T-helper 1 cell (primary cell): ENCODE measurements around the gene FLNA.
"Not testable (repeated sequence)": the region's sequence is repeated elsewhere in the genome, so short reads cannot be mapped to it uniquely, and the experiment has no call there.

ENCODE experiments used
- DNase-seq, 5 donors: peaks; one replicate each; pipeline ENCODE4 v3.0.0-alpha.2; 2012 to 2020

The FLNA gene

DNA sequence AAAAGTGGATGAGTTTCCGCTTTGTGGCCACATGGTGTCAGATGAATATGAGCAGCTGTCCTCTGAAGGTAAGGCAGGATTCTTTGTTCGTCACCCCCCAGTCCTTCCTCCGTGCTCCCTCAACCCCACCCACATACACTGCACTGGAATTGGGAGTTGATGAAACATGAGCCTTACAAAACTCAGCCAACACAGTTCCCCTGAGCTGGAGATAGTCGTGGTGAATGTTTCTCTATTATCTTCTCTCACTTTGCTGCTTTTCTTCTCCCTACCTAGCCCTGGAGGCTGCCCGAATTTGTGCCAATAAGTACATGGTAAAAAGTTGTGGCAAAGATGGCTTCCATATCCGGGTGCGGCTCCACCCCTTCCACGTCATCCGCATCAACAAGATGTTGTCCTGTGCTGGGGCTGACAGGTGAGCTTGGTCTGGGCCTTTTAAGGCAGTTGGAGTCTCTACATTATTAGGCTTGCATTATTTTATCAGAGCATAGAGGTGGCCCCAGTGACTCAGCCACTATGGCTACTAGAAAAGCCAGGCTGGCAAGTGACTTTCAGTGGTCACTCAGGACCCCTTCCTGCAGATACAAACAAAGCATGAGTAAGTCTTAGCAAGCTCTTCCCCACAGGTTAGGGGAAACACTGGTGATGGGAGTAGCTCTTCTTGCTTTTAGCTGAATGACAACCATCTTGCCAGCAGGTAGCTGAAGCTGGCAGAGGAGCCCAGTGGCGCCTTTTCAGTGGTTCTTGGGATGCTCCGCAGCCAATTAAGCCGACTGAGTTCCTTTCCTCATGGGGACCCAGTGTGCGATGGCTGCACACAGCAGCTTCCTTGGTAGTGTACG, 25.3 kb upstream of the FLNA start:
- peak in 1 of 5 donors; percentile 14 for DNase-seq

DNA sequence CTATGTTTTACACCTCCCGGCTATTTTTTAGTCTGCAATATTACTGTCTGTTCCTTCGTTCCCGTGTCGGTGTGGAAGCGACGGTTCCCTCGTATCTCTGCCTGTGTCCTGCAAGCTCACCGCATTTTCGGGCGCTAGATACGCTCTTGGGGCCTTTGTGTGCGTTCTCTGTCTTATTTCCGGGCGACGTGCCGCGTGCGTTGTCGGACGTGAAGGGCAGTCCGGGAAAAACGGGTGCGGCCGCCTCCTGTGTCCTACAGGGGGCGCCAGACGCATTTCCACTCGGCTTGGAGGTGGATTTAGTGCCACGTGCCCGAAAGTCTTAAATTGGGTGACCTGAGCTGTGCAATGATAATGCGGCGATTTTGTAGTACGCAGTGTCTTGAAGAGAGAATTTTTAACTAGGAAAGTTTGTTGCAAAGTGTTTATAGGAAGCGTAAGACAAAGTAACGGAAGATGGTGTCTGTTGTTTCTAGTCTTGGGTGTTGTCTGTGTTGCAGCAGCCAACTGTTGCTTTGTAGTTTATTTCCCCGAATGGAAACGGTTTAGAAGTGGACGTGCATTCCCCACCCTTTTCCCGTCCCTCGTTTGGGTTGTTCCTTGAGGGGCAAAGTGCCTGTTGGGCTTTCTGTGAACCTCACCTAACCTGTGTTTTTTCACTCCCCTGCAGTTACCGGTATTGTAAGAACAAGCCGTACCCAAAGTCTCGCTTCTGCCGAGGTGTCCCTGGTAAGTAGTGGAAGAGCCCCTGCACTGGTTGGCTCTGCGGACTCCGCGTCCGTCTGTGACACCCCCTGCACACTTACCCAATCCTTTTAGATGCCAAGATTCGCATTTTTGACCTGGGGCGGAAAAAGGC, 24.5 kb upstream of the FLNA start:
- DNase-seq: peak; percentile 60 to 88 (median 71)

DNA sequence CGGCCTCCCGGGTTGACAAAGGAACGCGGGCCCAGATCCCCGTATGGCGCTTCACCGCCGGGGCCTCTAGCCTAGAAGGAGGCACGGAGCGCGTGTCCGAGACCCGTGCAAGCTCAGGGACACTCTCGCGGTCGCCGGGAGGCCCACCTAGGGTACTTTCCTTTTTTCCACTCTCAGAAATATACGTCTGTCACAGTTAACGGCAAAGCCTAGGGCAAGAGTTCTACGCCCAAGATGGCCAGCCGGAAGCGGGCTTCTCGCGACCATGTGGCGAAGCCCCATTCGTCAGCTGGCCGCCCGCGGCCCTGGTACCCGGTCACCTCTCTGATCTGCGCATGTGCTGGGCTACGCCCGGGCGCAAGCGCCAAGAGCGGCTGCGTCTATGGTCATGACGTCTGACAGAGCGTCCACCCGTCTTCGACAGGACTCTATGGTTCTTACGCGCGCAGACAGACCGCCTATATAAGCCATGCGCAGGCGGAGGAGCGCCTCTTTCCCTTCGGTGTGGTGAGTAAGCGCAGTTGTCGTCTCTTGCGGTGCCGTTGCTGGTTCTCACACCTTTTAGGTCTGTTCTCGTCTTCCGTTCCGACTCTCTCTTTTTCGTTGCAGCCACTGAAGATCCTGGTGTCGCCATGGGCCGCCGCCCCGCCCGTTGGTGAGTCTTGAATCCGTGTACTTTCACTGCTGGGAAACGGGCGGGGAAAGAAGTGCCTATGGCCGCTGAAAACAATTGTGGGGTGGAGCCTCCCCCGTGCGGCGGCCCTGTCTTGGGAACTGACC, 23.6 kb upstream of the FLNA start, which contains the start of gene RPL10:
Gene RPL10 (plus strand): TSS at position 490 of the 780 bp plus-strand sequence. CDS start 143 bp downstream, at position 633.
- peak; percentile 75 to 97 (median 82) for DNase-seq

DNA sequence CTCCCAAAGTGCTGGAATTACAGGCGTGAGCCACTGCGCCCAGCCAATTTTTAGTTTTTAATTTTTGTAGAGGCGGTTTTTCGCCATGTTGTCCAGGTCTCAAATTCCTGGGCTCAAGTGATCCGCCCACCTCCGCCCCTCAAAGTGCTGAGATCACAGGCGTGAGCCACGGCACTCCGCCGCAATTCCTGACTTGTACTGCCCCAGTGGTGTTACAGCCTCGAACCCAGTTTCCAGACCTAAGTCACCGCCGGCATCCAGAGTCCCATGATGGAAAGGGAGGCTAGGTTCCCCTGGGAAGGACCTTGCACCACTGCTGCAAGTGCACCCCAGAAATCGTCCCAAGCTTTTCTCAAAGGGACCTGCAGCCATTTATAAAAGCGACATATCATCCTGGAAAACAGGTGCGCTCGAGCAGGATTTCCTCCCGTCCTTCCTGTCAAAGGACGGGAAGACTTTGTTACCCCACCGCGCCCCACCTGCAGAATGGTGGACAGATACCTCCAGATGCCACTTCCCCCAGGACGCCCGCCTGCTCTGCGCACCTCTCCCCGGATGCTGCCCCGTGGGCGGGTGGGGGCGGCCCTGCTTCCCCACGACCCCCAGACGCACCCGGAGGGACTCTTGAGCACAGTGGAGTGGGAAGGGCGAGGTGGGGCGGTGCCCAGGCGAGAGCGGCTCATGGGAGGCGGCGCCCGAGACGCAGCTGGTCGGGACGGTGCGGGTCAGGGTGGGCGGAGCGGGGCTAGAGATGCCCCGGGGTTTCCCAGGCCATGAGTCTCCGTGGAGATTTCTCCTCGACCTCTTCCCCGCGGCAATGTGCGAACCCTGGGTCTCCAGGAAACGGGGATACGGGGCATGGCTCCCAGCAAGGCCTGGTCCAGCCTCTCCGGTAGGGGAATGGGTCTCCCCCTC, 22.8 kb upstream of the FLNA start:
- DNase-seq: peak in 3 of 5 donors; percentile 26 to 68 (median 29)

DNA sequence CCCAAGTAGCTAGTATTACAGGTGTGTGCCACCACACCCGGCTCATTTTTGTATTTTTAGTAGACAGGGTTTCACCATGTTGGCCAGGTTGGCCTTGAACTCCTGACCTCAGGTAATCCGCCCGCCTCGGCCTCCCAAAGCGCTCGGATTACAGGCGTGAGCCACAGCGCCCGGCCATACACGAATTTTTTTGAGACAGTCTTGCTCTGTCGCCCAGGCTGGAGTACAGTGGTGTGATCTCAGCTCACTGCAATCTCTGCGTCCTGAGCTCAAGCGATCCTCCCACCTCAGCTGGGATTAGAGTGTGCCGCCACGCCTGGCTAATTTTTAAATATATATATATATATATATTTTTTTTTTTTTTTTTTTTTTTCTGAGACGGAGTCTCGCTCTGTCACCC, 21.9 kb upstream of the FLNA start:
- not testable (repeated sequence) for DNase-seq

DNA sequence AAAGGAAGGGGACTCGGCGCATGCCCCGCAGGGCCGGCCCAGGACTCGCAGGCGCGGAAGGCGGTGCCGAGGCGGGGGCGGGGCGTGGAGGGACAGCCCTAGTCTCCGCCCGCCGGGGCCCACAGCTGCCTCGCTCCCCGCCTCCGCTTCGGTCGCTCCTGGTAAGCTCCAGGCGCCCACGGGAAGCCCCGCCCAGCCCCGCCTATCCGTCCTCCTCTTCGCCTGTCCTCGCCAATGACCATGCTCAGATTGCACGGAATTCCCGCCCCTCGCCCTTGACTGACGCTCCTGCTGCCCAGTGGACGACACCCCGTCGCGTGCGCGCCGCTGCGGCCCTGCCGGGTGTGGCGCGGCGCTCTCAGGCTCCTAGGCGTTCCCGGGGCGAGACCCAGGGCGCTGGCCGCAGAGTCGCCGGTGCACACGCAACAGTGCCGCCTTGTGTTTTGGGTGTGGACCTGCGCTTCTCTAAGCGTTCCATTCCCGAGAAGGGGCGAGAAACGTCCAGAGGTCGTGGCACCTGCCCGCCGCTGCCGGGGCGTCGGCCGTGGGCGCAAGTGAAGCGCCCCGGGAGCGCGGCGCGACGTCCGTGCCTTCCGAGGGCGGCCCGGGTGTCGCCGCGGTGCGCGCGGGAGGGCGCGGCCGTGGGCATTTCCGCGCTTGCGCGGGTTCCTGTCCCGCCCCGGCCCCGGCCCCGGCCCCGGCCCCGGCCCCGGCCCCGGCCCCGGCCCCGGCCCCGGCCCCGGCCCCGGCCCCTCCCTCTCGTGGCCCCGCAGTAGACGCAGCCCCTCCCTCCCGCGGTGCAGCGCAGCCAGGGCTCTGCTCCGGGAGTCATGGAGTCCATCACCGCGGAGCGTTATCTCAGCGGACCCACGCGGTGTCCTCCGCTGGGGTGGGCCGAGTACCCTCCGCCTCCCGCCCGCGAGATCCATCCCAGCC, 15.6 kb upstream of the FLNA start:
- DNase-seq: not testable (repeated sequence)

DNA sequence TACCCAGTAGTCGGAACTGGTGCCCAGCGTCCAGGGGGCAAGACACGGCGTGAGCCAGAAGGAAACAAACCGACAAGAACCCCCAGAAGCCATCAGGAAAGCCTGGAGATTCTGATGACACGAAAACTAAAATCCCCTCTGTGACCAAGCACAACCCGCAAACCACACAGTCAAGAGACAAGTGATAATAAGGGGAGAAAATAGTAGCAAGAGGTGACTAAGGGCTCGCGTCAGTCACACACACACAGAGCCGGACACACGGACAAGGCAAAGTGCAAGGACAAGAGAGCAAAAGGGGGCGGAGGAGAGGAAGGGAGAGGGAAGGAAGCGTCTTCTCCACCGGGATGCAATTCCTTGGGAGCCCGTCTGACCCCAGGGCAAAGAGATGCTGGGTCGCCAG, 14.2 kb upstream of the FLNA start:
- not testable (repeated sequence) for DNase-seq

DNA sequence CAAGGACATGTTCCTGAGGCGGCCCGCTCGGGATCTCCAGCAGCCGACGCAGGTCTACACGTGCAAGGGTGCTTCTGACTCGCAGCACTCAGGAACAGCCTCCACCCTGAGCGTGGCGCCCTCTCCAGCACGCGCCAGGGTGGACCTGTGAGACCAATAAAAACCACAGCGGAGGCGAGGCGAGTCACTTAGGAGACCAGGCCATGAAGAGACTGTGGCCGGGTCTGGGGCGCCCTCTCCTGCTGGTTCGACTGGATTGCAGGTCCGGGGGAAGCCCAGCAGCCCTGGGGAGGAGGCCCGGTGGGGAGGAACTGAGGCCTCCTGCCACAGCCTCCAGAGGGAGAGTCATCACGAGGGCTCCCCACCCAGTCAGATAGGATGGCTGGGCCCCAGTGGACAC, 13.7 kb upstream of the FLNA start:
- not testable (repeated sequence) for DNase-seq

DNA sequence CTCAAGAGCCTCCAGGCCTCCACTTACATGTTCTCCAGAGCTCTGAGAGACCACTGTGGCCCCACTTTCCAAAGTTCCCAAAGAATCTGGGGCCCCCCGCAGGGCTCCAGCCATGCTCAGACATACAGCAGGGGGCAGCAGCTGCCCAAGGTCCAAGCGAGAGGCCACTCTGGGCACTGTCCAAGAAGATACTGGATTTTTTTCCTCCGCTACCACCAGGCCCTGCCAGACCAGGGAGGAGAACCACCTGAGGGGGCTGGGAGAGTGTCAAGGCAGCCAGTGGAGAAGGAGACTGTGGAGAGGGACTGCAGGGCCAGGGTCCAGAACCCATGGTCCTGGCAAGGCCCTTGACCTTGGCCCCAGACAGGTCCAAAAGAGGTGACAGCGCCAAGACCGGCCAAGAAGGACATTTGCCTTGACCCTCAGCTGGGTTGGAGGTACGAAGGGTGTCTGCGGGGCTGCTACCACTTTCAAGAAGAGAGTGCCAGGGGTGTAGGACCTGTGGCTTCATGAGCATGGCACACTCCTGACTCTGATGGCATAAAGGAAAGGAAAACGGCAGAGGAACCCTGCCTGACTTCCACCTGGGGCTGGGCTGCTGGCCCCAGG, 10.0 kb upstream of the FLNA start:
- no peak for DNase-seq

DNA sequence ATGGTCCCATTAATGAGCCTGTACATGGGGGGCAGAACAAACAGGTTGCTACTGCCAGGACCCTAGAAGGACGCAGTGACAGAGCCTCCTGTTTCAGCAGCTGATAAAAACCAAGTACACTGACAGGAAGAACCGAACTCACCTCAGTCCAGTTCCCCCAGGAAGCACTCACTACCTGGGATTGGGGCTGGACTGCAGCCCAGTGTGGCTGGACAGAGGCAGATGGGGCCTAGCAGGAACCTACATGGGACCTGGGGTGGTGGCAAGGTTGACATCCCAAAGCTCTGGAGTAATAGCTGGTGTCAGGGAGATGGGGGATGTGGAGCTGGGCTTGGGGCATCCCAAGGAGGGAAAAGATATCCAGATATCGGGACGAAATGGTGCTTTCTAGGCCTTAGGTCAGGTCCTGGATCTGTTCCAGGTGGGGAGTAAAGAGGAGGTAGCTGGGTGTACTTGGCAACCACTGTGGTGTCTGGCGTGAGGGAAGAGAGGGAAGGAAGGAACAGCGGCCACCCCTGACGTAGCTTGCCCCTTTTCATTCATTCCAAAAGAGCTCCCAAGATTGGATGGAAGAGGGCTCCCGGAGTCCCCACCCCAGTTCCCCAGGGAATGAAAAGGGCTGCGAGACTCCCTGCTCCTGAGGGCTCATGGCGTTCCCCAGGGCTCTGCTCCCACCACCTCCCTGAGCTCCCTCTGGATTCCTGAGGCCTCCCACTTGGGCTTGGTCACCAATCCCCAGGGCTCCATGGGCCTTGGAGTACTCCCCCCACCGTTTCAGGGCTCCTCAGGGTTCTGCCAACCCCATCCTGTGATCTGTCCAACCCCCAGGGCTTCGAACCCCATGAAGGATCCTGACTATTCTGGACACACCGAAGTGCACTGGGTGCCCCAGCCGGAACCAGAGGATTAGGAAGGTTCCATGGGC, 9.2 kb upstream of the FLNA start:
- DNase-seq: no peak

DNA sequence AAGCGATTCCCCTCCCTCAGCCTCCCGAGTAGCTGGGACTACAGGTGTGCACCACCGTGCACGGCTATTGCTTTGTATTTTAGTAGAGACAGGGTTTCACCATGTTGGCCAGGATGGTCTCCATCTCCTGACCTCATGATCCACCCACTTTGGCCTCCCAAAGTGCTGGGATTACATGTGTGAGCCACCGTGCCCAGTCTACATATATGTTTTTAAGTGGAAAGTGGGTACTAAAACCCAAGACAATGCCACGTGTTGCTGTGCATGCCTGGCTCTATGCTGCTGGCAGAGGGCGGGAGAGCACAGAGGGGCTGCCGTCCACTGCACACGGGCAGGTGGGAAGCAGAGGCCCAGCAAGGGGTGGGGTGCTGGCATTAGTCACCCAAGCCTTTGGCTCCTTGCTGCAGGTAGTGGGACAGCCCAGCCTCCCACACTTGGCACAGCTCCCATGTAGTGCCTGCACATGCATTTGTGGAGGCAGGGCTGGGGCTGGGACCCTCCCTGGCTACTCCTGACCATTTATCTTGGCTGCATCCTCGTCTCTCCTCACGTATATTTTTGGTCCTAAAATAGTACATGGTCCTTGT, 8.1 kb upstream of the FLNA start:
- no peak for DNase-seq

DNA sequence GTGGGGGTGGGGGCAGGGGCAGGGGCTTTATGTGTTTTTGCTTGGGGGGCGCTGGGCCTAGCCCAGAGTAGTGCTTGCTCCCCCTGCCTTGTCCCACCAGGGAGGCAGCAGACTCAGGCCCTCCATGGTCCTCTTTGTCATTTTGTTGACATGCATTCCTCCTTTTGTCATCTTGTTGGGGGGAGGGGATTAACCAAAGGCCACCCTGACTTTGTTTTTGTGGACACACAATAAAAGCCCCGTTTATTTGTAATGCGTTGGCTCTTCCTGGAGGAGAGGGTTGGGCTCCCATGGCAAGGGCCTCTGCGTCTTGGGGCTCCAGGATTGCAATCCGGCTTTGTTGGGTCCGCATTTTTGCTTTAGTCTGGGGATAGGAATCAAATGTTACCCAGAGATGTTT, 6.8 kb upstream of the FLNA start:
- no peak for DNase-seq

DNA sequence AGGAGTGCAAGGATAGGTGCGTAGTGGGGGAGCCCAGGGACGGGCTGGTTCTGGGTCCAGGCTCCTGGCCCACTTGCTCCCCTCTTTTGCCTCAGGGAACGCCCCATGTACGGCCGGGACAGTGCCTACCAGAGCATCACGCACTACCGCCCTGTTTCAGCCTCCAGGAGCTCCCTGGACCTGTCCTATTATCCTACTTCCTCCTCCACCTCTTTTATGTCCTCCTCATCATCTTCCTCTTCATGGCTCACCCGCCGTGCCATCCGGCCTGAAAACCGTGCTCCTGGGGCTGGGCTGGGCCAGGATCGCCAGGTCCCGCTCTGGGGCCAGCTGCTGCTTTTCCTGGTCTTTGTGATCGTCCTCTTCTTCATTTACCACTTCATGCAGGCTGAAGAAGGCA, 6.4 kb upstream of the FLNA start:
- no peak for DNase-seq

DNA sequence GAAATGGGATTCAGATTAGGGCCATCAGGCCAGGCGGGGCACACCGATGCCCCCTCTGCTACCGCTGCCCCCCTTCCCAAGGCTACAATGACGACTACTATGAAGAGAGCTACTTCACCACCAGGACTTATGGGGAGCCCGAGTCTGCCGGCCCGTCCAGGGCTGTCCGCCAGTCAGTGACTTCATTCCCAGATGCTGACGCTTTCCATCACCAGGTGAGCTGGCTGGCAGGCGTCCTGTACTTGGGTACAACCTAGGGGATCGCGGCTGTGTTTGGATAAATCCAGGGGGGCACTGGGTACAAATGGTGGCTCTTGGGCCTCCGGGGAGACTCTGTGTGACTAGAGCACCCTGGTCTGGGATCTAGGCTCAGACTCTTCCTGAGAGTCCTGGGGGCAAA, 5.7 kb upstream of the FLNA start:
- no peak for DNase-seq

DNA sequence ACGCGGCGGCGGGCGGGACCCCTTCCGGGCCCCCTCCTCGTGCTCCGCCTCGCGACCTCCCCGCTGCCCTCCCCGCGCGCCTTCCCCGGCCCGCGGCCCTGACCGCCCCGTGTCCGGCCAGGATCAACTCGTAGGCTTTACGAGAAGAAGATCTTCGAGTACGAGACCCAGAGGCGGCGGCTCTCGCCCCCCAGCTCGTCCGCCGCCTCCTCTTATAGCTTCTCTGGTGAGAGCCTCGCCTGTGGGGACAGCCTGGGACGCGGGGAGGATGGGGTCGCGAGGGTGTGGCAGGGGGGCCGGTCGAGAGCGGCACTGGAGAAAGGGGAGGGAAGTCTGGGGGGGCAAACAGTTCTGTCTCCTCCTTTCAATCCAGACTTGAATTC, 5.1 kb upstream of the FLNA start:
- DNase-seq: no peak

DNA sequence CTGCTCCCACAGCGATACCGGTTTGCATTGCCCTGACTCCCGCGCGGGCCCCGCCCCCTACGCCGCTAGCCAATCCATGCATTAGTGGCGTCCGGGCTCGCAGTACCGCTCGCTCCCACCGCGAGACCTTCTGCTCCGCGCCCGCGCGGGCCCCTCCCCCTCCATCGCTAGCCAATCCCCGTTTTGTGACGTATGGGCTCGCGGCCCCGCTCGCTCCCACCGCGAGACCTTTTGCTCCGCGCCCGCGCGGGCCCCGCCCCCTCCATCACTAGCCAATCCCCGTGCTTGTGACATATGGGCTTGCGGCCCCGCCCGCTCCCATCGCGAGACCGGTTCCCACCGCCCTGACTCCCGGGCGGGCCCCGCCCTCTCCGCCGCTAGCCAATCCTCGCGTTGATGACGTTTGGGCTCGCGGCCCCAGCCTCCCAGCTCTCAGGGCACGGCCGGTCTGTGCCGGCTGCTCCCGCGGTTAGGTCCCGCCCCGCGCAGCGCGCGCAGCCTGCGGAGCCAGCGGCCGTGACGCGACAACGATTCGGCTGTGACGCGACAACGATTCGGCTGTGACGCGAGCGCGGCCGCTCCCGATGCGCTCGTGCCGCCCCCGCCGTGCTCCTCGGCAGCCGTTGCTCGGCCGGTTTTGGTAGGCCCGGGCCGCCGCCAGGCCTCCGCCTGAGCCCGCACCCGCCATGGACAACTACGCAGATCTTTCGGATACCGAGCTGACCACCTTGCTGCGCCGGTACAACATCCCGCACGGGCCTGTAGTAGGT, 4.5 kb upstream of the FLNA start, which contains the start of gene EMD:
Gene EMD (plus strand): TSS at position 497 of the 770 bp plus-strand sequence. CDS start 190 bp downstream, at position 687.
- peak; percentile 92 to 99 (median 94) for DNase-seq

DNA sequence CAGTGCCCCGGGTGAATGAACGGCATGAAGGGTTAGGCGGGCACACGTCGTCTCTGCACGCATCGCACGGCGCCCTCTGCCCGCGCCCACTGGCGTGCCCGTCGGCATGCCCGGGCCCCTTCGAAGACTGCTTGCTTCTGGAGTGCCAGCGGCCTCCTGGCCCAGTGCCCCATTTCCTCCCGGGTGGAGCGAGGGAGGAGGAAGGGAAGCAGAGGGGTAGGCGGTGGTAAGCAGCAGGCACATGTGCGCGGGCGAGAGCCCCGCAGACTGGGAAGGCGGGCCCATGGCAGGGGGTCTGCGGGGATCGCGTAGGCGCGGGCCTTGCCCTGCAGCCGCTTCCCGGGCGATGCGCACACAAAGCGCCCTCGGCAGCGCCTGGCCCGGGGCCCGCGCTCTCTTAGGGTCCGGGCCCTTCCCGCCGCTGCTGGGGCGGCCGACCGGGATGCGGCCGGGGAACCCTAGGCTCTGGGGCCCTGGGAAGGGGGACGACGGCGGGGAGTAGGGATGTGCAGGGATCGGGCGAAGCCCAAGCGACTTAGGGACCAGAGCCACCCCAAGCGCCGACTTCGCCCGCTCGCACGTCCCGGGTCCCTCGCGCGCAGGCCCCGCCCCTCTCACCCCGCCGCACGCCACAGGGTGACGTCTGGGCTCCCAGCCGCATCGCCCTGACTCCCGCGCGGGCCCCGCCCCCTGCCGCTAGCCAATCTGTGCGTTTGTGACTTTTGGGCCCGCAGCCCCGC, 3.8 kb upstream of the FLNA start:
- peak in 2 of 5 donors; percentile 27 to 40 for DNase-seq
